GM23338 (cell line): ENCODE measurements around the gene ACAN.

Source experiments
- CREB1 ChIP-seq: fragments of 250-450 bp; sonication (Bioruptor Pico); IDR thresholded peaks from 2 replicates; pipeline ENCODE4 v1.5.0; 2020; ENCODE audit warnings: low read depth, mild to moderate bottlenecking, moderate library complexity
- CTCF ChIP-seq, 2 experiments: fragments of 200-600 bp in 1 of 2; sonication (generic) in 1 of 2; conservative IDR thresholded peaks; 2 replicates each; pipeline versions ENCODE4 v1.5.1 to v1.6.1; 2016 to 2017; ENCODE audit warnings: antibody characterized with exemption in 2 of 2, low read depth in 2 of 2, mild to moderate bottlenecking in 2 of 2, moderate library complexity in 1 of 2
- ETS1 ChIP-seq: IDR thresholded peaks from 2 replicates; pipeline ENCODE4 v1.6.1; 2016; ENCODE audit warnings: antibody characterized with exemption
- EZH2 ChIP-seq: fragments of 200-600 bp; sonication (generic); IDR thresholded peaks from one replicate; pipeline ENCODE4 v1.8.0; 2017; ENCODE audit warnings: antibody characterized with exemption, mild to moderate bottlenecking, low read depth; ENCODE audit not compliant: unreplicated experiment
- EZH2phosphoT487 ChIP-seq: fragments of 200-600 bp; sonication (generic); IDR thresholded peaks from one replicate; pipeline ENCODE4 v1.8.1; 2018; ENCODE audit warnings: antibody characterized with exemption; ENCODE audit not compliant: unreplicated experiment
- JUNB ChIP-seq: IDR thresholded peaks from one replicate; pipeline ENCODE4 v1.6.1; 2016; ENCODE audit warnings: antibody characterized with exemption; ENCODE audit not compliant: unreplicated experiment
- NANOG ChIP-seq: IDR thresholded peaks from 2 replicates; pipeline ENCODE4 v1.6.1; 2016; ENCODE audit warnings: antibody characterized with exemption, borderline replicate concordance
- POLR2AphosphoS5 ChIP-seq: IDR thresholded peaks from 2 replicates; pipeline ENCODE4 v1.6.1; 2016; ENCODE audit warnings: antibody characterized with exemption, low read depth
- REST ChIP-seq: IDR thresholded peaks from one replicate; pipeline ENCODE4 v1.6.1; 2018; ENCODE audit warnings: antibody characterized with exemption; ENCODE audit not compliant: unreplicated experiment
- STAT1 ChIP-seq: IDR thresholded peaks from one replicate; pipeline ENCODE4 v1.6.1; 2016; ENCODE audit warnings: antibody characterized with exemption; ENCODE audit not compliant: unreplicated experiment
- ZNF114 ChIP-seq: fragments of 250-450 bp; sonication (Bioruptor Pico); IDR thresholded peaks from 2 replicates; pipeline ENCODE4 v1.5.0; 2020; ENCODE audit warnings: mild to moderate bottlenecking, moderate library complexity
- ZNF331 ChIP-seq: fragments of 250-450 bp; sonication (Bioruptor Pico); IDR thresholded peaks from 2 replicates; pipeline ENCODE4 v1.5.0; 2020; ENCODE audit warnings: low read depth, mild to moderate bottlenecking, moderate library complexity
- ZNF462 ChIP-seq: fragments of 250-450 bp; sonication (Bioruptor Pico); IDR thresholded peaks from 2 replicates; pipeline ENCODE4 v1.5.0; 2020; ENCODE audit warnings: mild to moderate bottlenecking, moderate library complexity

GRCh38 chr15:88838667-88839066 lies 35.4 kb downstream of the ACAN start:
- TF ChIP-seq CTCF (conservative IDR thresholded peaks at IDR 0.05; ENCODE audit: low read depth in 2 of 2) (peak in 1 of 2 experiments; percentile 57; a peak in 2 of 4 replicates), ETS1 (no peak), POLR2AphosphoS5 (no peak), EZH2phosphoT487 (no peak), EZH2 (no peak), ZNF462 (CRISPR knock-in tag) (no peak), JUNB (no peak), REST (no peak), STAT1 (no peak), CREB1 (CRISPR knock-in tag) (no peak), NANOG (no peak), ZNF114 (CRISPR knock-in tag) (no peak), ZNF331 (CRISPR knock-in tag) (no peak)
